Pancreas (tissue), 10 donors: ENCODE data around the gene NCAPH2. TPM values are rescaled to one million over a fixed set of nuclear protein-coding genes. Genes with fewer than 3 reads are reported as not detected.

ENCODE experiments used
- ATAC-seq, 4 donors: fragments of 200-7000 bp; cut with Tn5 transposase; one replicate each; pipeline versions ENCODE4 v1.8.0 to v1.9.1; 2020; ENCODE audit warnings: mild to moderate bottlenecking in 4 of 4, moderate library complexity in 4 of 4
- DNase-seq, 6 donors: peaks; one replicate each; pipeline ENCODE4 v3.0.0-alpha.2; 2020
- FAIRE-seq: peaks from 2 replicates; lab custom pipeline; 2012; peaks lifted over from hg19 to GRCh38; lab: Jason Lieb, UNC
- H3K27ac ChIP-seq, 4 donors: fragments of 200-600 bp; sonication (generic); 1 replicate in 3 of 4; 2 replicates in 1 of 4; pipeline versions ENCODE4 v1.5.0 to v1.8.0; 2020
- H3K27me3 ChIP-seq, 4 donors: fragments of 200-600 bp; one replicate each; pipeline ENCODE4 v1.8.0; 2021
- H3K36me3 ChIP-seq, 3 donors: fragments of 200-600 bp; sonication (generic) in 1 of 3; one replicate each; pipeline versions ENCODE4 v1.5.0 to v1.8.0; 2020 to 2021
- H3K4me1 ChIP-seq, 3 donors: fragments of 200-600 bp; one replicate each; pipeline ENCODE4 v1.8.0; 2021
- H3K4me3 ChIP-seq, 4 donors: fragments of 200-600 bp; sonication (generic) in 2 of 4; one replicate each; pipeline versions ENCODE4 v1.5.0 to v1.8.0; 2020 to 2021
- H3K9me3 ChIP-seq, 4 donors: fragments of 200-600 bp; one replicate each; pipeline ENCODE4 v1.8.0; 2021
- CTCF ChIP-seq, 4 donors: fragments of 200-600 bp; sonication (generic) in 3 of 4; IDR thresholded peaks; one replicate each; pipeline versions ENCODE4 v1.5.0 to v1.8.0; 2021; ENCODE audit warnings: antibody characterized with exemption in 4 of 4
- WGBS, 2 donors: extraction: QIAGEN DNeasy Blood & Tissue Kit; methylation state at CpG; one replicate each; pipeline ENCODE4 v1.1.7; 2013; 5-methylcytosine and 5-hydroxymethylcytosine counted together
- intact Hi-C, 3 donors: fragments of 100-400 bp; cut with DNase I; formaldehyde crosslinking; loops; one replicate each; pipeline versions ENCODE4 v1.11.1 to v1.14.2; 2022
- polyA plus RNA-seq, 2 donors: library from polyadenylated mRNA; stranded (reverse); fragments of 200-250 nt; gene quantifications; one replicate each; pipeline ENCODE4 v1.2.3, GENCODE V29; 2013
- total RNA-seq, 6 donors: library from RNA; stranded (reverse); fragmentation: NEBNext Ultra II Directional in 4 of 6; extraction: Animal tissue kit (Norgen Biotek cat#: 25700) in 4 of 6; gene quantifications; one replicate each; pipeline versions ENCODE4 v1.2.1 to v1.2.4, GENCODE V29; 2021 to 2023
- donor health status: healthy with polysubstance abuse.
- donor health status: DM: no; HTN: no; CAD: no; lungs with moderate emphysema.
- donor health status: DM: no; HTN: no; CAD: no.
- donor health status: control.
- donor health status: control.
- donor health status: Bipolar disorder and iron deficiency.
- donor health status: DM: yes; HTN: yes; CAD: no.
- donor health status: DM: no; HTN: no; CAD: no.
- donor health status: DM: no; HTN: no; CAD: no.
- donor health status: DM: yes; HTN: yes; CAD: no.

Gene NCAPH2
- total and polyA plus RNA-seq, 8 donors: 15.9 to 70.1 (median 24.2) TPM

- H3K9me3 ChIP-seq: no peaks in the 10 kb centered on the region
- no peak for FAIRE-seq
- H3K27me3 ChIP-seq: no peaks in the 10 kb centered on the region
- DNase-seq: peak in 2 of 6 donors; percentile 43 to 71
- no peak overlapping the region for H3K27ac ChIP-seq
- H3K4me3 ChIP-seq: peak overlapping the region in 2 of 4 donors; percentile 84 to 89
- ATAC-seq: peak in 1 of 4 donors; percentile 9
- H3K4me1 ChIP-seq: peaks cover 26 to 39% (median 33%) of the 10 kb centered on the region in 3 donors
- 65 to 68% methylated on average over 6 of the region's 6 CpGs for WGBS, 2 donors
- H3K36me3 ChIP-seq: no peaks in the 10 kb centered on the region
- TF ChIP-seq CTCF (IDR thresholded peaks at IDR 0.05): peak in 1 of 4 donors; percentile 23
- intact Hi-C loops: no loop called here
Measured at GRCh38 chr22:50473088-50473487, 34.9 kb upstream of the NCAPH2 start.

GRCh38 chr22:50473855-50474671, 34.0 kb upstream of the NCAPH2 start:
- WGBS, 2 donors: 2 to 6% methylated on average over 32 to 62 of the region's 62 CpGs
- TF ChIP-seq CTCF (IDR thresholded peaks at IDR 0.05): no peak
- intact Hi-C loops: no loop called here
- Histone ChIP-seq H3K9me3 (no peaks in the 10 kb centered on the region), H3K36me3 (no peaks in the 10 kb centered on the region), H3K27ac (peak overlapping the region; percentile 34 to 48 (median 44)), H3K4me3 (peak overlapping the region; percentile 57 to 89 (median 74)), H3K4me1 (peaks cover 26 to 39% (median 33%) of the 10 kb centered on the region in 3 donors), H3K27me3 (no peaks in the 10 kb centered on the region)
- FAIRE-seq (no peak), DNase-seq (peak in 5 of 6 donors; percentile 42 to 87 (median 65)), ATAC-seq (peak; percentile 41 to 57 (median 50))

GRCh38 chr22:50474710-50475651, 33.0 kb upstream of the NCAPH2 start, which contains the start of gene SBF1:
SBF1 (minus strand) TSS chr22:50475035; CDS start chr22:50474840, 195 bp downstream.
- Histone ChIP-seq H3K27me3 (no peaks in the 10 kb centered on the region), H3K9me3 (no peaks in the 10 kb centered on the region), H3K27ac (peak within 1 kb of the TSS; percentile 48 to 73 (median 58)), H3K4me1 (peaks cover 22 to 37% (median 33%) of the 10 kb centered on the region in 3 donors), H3K36me3 (no peaks in the 10 kb centered on the region), H3K4me3 (peak within 1 kb of the TSS; percentile 57 to 89 (median 74))
- ATAC-seq: peak; percentile 93 to 96 (median 94)
- no peak for TF ChIP-seq CTCF (IDR thresholded peaks at IDR 0.05)
- no peak for FAIRE-seq
- intact Hi-C loops: no loop called here
- 1 to 2% methylated on average over 55 to 97 of the region's 97 CpGs for WGBS, 2 donors
- DNase-seq: peak; percentile 90 to 97 (median 94)

- Histone ChIP-seq H3K9me3 (no peaks in the 10 kb centered on the region), H3K4me1 (peaks cover 16 to 31% (median 28%) of the 10 kb centered on the region in 3 donors), H3K27ac (peak overlapping the region in 1 of 4 donors; percentile 73), H3K36me3 (no peaks in the 10 kb centered on the region), H3K27me3 (no peaks in the 10 kb centered on the region), H3K4me3 (peak overlapping the region in 1 of 4 donors; percentile 84)
- FAIRE-seq: no peak
- DNase-seq: peak in 1 of 6 donors; percentile 33
- ATAC-seq: peak in 2 of 4 donors; percentile 1 to 3
- intact Hi-C loops: no loop called here
- no peak for TF ChIP-seq CTCF (IDR thresholded peaks at IDR 0.05)
- WGBS, 2 donors: 85 to 90% methylated on average over 6 of the region's 6 CpGs
Measured at GRCh38 chr22:50475652-50476002, 32.4 kb upstream of the NCAPH2 start.
